Chondrocyte (in vitro differentiated cells): ENCODE data around the gene IGFL4. TPM values are rescaled to one million over a fixed set of nuclear protein-coding genes. Genes with fewer than 3 reads are reported as not detected.

Experiments used
- DNase-seq: peaks from one replicate; pipeline ENCODE4 v3.0.0; 2021; ENCODE audit warnings: mixed read lengths, low spot score
- H3K27ac Mint-ChIP-seq: one replicate; pipeline ENCODE4 v1.8.0; 2021; ENCODE audit warnings: mild to moderate bottlenecking, moderate library complexity, mixed read lengths; ENCODE audit not compliant: unreplicated experiment
- H3K27me3 Mint-ChIP-seq: 2 replicates; pipeline ENCODE4 v1.8.0; 2021; ENCODE audit warnings: low read depth, mixed read lengths
- H3K36me3 Mint-ChIP-seq: 2 replicates; pipeline ENCODE4 v1.8.0; 2021; ENCODE audit warnings: low read depth, mixed read lengths
- H3K4me1 Mint-ChIP-seq: 2 replicates; pipeline ENCODE4 v1.8.0; 2021; ENCODE audit warnings: low read depth, mild to moderate bottlenecking, mixed read lengths
- H3K4me3 Mint-ChIP-seq: one replicate; pipeline ENCODE4 v1.8.0; 2021; ENCODE audit warnings: mild to moderate bottlenecking, moderate library complexity, mixed read lengths; ENCODE audit not compliant: unreplicated experiment
- H3K9me3 Mint-ChIP-seq: 2 replicates; pipeline ENCODE4 v1.8.0; 2021; ENCODE audit warnings: low read depth, mixed read lengths
- CTCF ChIP-seq: fragments of 200-600 bp; sonication (generic); IDR thresholded peaks from 2 replicates; pipeline ENCODE4 v1.5.0; 2021; ENCODE audit warnings: antibody characterized with exemption, mild to moderate bottlenecking, moderate library complexity
- total RNA-seq: library from RNA; stranded (reverse); gene quantifications from 3 replicates; pipeline ENCODE4 v1.2.1, GENCODE V29; 2021

The IGFL4 gene
- total RNA-seq, 1 donor from 2014 or later, result not detected

- Mint-ChIP-seq H3K36me3 (peaks cover 12% of the 10 kb centered on the region), H3K27me3 (peaks cover 14% of the 10 kb centered on the region), H3K4me1 (peaks cover 2% of the 10 kb centered on the region), H3K27ac (no peak overlapping the region), H3K4me3 (no peak overlapping the region), H3K9me3 (peaks cover 2% of the 10 kb centered on the region)
- DNase-seq, result no peak
- TF ChIP-seq CTCF, result no peak
These were observed 9.8 kb downstream of the IGFL4 start for GRCh38 chr19:46030812-46031550.

DNA sequence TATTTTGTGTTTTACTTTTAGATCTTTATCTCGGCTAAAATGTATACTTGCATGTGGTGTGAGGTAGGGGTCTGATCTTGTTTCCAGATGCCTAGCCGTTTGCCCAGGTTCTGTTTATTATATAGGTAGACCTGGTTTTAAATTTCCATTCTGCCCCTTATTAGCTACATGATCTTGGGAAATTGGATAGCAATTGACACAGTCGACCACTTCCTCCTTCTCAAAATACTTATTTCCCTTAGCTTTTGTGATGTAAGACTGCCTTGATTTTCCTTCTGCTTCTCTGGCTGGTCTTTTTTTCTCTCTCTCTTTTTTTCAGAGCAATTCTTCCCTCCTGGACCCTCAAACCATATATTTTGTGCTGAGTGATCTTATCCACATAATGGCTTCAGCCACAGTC, 15.0 kb downstream of the IGFL4 start:
- TF ChIP-seq CTCF, result no peak
- Mint-ChIP-seq H3K4me1 (peaks cover 2% of the 10 kb centered on the region), H3K27ac (no peak overlapping the region), H3K4me3 (no peak overlapping the region), H3K9me3 (peaks cover 3% of the 10 kb centered on the region), H3K36me3 (peaks cover 8% of the 10 kb centered on the region), H3K27me3 (peaks cover 4% of the 10 kb centered on the region)
- DNase-seq, result no peak

DNA sequence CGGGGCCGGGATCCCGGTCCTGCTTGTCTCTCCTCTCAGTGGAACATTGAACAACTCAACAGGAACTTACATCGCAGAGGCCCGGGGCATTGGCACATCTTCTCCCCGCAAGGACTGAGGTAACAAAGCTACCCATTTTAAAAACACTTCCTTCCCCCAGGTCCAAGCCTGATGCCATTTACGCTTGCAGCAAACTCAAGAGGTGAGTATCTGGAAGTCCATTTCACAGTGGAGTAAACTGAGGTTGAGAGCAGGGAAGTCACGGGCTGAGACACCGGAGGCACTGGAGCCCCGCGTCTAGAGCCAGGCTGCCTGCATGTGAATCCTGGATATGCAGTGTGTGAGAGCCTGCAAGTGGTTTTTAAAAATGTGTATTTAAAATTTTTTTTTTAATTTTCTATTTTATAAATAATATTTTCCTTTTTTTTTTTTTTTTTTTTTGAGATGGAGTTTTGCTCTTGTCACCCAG, 17.5 kb downstream of the IGFL4 start:
- peaks cover 3% of the 10 kb centered on the region for H3K9me3 Mint-ChIP-seq
- H3K4me3 Mint-ChIP-seq, result no peak overlapping the region
- no peak for TF ChIP-seq CTCF
- H3K4me1 Mint-ChIP-seq, result no peaks in the 10 kb centered on the region
- H3K27me3 Mint-ChIP-seq, result peaks cover 2% of the 10 kb centered on the region
- H3K36me3 Mint-ChIP-seq, result peaks cover 8% of the 10 kb centered on the region
- peak overlapping the region; percentile 2 for H3K27ac Mint-ChIP-seq
- no peak for DNase-seq

GRCh38 chr19:46022431-46023310, 18.1 kb downstream of the IGFL4 start, which contains the start of gene PGLYRP1:
TSS of gene PGLYRP1 (minus strand) at chr19:46023053. CDS start at chr19:46023021, 32 bp downstream.
- no peak for TF ChIP-seq CTCF
- peak within 1 kb of the TSS; percentile 2 for H3K27ac Mint-ChIP-seq
- H3K9me3 Mint-ChIP-seq, result peaks cover 3% of the 10 kb centered on the region
- no peaks in the 10 kb centered on the region for H3K4me1 Mint-ChIP-seq
- peaks cover 8% of the 10 kb centered on the region for H3K36me3 Mint-ChIP-seq
- H3K4me3 Mint-ChIP-seq, result no peak within 1 kb of the TSS
- peaks cover 2% of the 10 kb centered on the region for H3K27me3 Mint-ChIP-seq
- no peak for DNase-seq

- Mint-ChIP-seq H3K4me3 (no peak overlapping the region), H3K9me3 (peaks cover 3% of the 10 kb centered on the region), H3K36me3 (peaks cover 8% of the 10 kb centered on the region), H3K27ac (no peak overlapping the region), H3K27me3 (peaks cover 2% of the 10 kb centered on the region), H3K4me1 (peaks cover under 1% of the 10 kb centered on the region)
- no peak for DNase-seq
- no peak for TF ChIP-seq CTCF
These were observed 18.8 kb downstream of the IGFL4 start for GRCh38 chr19:46022061-46022430.
